Activated T-helper 1 cell treated with Interleukin-2 at 50 U/mL for 16 hours (primary cell): ENCODE measurements around the gene AKAP3.

Source experiments
- DNase-seq: peaks from one replicate; pipeline ENCODE4 v3.0.0-alpha.2; 2020; ENCODE audit warnings: low read depth

Gene AKAP3

DNA sequence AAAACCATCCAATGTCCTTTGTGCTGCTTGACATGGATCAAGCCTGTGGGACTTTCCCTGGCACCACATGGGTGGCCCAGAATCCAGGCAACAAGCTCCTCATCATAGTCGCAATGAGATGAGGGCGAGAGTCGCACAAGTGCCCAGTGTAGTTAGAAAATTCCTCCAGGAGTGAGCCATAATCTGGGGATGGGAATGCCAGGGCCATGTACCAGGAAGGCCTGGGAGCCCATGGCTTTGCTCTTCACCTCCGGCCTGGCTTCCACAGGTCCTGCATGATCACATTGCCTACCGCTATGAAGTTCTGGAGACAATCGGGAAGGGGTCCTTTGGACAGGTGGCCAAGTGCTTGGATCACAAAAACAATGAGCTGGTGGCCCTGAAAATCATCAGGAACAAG lies 53.0 kb downstream of the AKAP3 start:
- DNase-seq = no peak

DNA sequence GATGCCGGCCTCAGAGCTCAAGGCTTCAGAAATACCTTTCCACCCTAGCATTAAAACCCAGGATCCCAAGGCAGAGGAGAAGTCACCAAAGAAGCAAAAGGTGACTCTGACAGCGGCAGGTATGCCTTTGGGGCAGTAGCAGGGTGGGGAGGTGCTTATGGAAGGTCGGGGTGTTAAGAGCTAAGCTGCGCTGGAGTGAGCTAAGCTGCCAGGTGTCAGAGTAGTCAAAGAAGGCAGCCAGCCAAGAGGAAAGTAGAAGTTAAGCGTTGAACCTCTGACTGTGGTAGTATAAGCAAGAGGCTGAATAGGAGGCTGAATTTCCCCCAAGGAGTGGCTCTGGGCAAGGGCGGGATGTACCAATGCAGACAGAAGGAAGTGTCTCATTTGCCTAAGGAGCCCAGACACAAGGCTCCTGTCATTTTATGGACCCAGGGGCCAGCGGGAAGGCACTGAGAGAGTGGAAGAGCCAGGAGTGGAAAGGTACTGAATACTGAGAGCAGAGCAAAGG lies 57.6 kb downstream of the AKAP3 start:
- DNase-seq = no peak

DNA sequence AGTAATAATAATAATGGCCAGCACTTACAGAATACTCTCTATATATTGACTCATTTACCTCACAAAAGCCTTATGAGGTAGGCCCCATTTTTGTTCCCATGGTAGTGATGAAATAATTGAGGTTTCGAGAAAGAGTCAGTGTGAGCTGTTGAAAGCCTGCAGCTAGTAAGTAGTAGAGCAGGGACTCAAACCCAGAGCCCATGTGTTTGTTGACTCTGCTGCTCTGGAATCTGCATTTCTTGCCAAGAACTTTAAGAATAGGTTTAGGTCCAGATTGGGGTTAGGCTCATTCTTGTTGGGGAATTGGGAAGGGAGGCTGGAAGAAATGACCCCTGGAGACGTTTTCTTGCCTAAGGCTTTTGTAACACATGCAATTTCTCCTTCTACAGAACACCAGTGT lies 58.9 kb downstream of the AKAP3 start:
- DNase-seq = no peak

DNA sequence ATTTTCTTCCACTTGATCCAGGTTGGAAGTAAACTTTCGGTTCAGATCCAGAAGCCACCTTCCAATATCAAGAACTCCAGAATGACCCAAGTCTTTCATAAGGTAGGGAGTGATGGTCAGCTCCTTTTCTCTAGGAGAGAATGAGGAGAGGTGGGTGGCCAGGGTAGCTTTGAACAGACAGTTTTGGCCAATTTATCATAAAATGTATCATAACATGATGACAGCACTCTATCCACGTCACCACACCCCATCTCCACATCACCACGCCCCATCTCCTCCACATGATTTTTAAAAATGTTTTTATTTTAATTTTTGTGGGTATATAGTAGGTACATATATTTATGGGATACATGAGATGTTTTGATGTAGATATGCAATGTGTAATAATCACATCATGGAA lies 59.9 kb downstream of the AKAP3 start:
- no peak for DNase-seq

DNA sequence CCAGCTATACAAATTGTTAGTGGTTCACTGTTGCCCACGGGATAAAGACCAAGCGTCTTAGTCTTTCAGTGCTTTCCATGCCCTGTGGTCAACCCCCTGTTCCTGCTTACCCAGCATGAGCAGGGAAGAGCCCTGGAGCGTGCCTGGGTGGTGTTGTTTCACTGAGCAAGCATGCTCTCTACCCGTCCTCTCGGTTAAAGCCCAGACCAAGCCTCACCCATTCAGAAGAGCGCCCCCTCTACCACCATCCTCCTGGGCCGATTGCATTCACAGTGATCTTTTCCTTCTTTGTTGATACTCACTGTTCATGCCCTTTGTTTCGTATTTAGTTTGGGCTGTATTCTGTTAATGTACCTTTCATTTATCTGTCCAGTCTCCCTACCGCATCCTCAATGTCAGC lies 61.7 kb downstream of the AKAP3 start:
- no peak for DNase-seq

DNA sequence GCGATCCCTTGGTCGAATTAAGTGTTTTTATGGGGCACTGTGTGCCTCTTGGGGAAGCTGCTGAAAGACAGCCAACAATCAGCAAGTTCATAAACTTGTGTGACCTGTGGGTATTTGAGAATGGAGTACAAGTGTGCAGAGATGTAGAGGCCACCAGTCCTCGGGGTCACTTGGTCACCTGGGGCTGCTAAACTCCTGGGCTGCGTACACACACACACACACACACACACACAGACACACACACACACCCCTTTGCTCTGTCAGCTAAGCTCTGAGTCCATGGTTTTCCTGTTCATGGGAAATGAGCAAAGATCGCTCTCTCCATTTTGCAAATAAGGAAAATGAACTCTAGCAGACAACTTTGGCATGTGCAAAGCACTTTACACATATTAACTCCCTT lies 62.4 kb downstream of the AKAP3 start:
- no peak for DNase-seq

DNA sequence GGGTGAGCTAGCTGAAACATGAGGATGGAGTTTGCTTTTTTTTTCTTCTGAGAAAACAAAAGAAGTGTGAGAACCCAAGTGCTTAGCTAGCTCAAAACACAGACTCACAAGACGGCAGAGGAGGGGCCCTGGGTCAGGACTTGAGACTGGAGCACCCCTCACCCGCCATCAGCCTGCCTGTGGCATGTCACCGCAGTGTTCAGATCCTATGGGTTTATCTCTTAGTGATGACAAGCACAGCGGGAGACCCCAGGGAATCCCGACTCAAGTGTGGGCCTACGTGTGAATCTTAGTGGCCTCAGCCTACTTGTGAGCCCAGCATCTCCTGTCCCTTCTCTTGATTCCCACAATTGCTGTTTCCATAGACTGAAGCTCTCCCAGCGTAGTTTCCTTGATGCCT lies 64.0 kb downstream of the AKAP3 start:
- no peak for DNase-seq

DNA sequence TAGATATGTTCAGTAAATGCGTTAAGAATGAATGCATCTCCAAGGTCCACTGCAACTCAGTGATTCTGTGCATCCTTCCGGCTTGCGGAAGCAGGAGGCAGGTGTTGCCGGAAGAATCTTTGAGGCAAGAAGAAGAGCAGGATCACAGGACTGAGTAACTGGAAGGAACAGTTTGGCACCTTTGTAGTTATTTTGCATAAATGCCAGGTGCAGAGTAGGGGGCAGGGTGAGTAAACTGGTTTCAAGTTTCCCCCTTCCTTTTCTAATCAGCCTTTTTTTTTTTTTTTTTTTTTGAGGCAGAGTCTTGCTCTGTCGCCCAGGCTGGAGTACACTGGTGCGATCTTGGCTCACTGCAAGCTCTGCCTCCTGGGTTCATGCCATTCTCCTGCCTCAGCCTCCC lies 64.6 kb downstream of the AKAP3 start:
- no peak for DNase-seq

DNA sequence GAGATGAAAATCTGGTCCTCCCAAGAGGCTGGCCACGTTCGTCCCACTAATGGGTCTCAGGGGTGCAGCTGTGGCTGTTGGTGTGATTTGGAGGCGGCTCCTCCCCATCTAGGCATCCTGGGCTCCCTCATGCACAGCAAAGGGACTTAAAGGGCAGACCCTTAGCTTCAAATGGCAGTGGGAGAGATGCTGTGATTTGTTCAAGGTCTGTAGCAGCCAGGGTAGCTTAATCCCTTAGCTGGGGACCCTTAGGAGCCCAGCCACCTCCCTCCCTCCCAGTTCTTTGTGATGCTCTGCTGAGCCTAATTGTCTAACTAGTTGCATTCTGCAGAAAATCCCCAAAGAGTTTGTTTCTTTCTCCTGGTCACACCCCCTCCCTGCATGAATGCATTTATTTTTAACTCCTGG lies 68.6 kb downstream of the AKAP3 start:
- no peak for DNase-seq

DNA sequence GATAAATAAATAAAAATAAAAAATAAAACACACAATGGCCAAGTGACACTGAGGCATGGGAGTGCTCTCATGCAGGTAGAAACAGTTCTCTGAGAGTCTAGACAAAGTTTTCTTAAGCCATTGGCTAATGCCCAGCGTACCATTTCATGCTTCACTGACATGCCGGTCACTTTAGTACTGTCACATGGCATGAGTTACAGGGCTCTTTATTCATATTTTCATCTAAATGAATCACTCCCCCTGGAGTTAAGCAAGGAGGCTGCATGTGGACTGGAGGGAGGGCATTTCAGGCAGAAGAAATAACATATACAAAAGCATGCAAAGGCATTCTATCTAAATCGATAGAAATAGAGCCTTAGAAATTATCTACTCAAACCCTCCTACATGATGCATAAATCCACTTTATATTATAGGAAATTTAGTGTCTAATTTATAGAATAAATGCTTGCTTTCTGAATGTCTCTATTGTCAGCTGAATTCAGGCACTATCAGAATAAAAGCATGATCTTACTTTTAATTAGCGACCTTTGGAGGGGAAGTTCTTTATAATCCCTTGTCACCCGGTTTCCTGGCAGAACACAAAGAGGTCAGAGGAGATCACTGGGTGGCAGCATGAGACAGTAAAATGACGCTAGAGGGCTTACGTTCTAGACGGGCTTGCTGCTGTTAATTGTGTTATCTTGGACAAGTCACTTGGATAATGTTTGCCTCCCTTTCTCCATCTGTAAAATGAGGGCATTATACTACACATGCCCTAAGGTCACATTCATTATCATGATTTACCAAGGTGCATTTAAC lies 69.3 kb downstream of the AKAP3 start:
- no peak for DNase-seq

DNA sequence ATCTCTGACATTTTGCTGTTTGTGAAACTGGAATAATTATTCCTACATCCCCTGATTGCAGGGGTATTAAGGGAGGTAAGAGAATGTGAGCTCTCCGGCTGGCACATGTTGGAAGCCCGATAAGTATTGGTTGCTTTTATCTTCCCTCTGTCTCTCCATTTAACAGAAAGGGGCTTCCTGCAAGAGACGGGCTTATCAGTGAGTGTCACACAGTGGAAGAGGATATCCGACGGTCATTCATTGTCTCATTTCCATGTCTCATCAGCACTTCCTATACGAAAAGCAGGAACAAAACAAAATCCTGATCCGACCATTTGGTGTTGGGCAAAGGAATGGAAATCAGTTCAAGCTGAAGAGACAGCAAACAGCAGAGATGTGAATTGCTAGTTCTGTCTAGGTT lies 76.2 kb downstream of the AKAP3 start:
- DNase-seq = no peak

DNA sequence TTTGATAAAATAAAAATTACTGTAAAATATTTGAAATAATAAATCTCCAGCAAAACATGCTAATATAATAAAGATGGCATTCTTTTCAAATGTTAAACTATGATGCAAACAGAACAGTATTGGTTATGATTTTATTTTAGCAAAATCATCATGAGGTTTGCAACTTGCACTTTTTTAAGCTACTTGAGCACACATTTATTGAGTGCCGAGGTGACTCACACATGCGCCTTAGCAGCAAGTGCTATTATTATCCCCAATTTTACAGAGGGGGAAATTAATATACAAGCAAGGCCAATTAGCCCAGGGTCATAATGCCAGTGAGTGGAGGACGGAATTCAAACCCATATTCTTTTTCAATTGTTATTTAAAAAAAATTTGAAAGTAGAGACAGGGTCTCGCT lies 79.6 kb downstream of the AKAP3 start:
- DNase-seq = no peak

DNA sequence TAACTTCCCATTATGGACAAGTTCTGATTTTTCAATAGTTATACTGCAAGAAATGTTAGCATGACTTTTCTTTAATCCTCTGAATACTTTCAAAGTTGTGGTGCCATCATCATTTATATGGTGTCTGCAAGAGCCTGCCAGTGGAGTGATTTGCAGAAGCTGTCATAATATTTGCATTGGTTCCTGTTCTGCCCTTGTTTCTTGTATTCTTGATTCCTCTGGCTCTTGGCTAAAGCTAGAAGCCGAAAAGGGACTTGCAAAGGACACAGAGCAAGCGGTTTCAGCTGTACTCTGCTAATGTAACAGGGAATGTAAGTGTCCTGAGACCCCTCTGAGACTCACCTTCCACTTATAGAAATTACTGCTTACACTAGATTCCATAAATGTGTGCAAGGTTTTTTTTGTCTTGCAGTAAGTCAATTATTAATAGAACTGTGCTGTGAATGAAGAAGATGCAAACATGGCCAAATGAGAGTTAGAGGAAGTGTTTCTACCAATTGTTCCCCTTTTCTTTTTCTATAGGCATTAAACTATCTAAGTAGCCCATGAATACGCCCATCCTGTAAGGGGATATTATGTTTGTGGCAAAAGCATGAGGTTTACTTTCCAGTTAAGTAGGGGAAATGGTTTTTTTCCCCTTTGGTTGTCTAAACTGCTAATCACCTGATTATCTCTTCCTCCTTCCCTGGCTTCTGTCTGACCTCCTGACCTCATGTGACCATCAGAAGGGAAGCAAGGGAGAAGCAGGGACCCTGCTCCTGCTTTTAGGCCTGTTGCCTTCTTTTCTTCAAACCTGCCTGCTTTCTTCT lies 81.6 kb downstream of the AKAP3 start:
- no peak for DNase-seq

DNA sequence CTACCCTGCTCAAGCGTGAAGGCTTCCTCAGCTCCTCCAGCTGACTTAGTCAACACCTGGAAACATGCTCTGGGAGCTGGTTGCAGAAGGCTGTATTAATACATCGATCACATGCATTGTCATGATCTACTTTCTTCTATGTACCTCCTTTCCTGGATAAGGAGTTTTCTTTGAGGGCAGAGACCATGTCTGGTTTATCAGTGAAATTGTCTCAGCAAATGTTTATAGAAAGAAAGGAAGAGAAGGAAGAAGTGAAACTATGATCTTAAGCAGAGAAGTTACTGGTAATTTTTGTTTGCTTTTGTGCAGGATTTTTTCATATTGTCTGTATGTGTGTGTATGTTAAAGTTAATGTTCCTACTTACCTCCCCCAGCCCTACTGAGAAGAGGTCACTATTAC lies 82.4 kb downstream of the AKAP3 start:
- DNase-seq = no peak
